HG03066 (cell line): ENCODE results near the gene EDA.

Experiments
- ATAC-seq: cut with Tn5 transposase; IDR thresholded peaks from one replicate; pipeline ENCODE4 v1.9.1; 2021; ENCODE audit warnings: low read depth; ENCODE audit not compliant: unreplicated experiment

The EDA gene

DNA sequence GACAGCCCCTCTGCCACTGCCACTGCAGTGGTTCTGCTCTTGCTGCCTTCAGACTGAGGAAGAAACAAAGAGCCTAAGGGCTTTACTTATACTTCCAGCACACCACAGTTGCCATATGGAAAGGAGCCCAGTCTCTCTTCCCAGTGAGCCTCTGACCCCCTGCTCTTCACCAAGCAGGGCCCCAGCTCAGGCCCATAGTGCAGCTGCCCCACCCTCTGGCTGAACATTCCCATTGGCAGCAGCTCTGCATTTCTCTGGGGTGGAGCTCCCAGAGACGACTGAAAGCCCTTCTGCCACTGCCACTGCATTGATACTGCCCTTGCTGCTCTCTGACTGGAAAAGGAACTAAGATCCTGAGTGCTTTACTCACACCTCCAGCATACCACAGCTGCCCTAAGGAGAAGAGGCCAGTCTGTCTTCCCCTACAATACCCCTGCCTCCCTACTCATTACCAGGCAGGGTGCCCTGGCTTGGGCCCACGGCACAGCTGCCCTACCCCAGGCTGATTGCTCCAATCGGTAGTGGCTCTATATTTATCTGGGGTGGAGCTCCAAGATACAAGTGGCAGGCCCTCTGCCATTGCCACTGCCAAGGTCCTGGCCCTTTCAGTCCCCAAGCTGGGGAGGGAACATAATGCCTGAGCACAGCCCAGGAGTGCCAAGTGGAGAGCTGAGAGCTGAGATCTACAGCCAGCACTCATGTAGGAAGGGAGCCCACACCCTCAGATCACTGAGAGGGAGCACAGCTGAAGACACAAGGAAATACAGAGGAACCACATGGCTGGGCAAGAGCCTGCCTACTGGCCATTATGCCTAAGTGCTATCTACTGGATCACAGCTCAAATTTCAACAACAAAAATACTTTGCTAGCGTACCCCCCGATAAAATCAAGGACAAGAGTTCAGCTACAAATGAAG, 397.8 kb downstream of the EDA start:
- no peak for ATAC-seq

- no peak for ATAC-seq
Observed at GRCh38 chrX:70016513-70016912, 400.6 kb downstream of the EDA start.

- no peak for ATAC-seq
Observed at GRCh38 chrX:70022616-70023015, 406.7 kb downstream of the EDA start.

DNA sequence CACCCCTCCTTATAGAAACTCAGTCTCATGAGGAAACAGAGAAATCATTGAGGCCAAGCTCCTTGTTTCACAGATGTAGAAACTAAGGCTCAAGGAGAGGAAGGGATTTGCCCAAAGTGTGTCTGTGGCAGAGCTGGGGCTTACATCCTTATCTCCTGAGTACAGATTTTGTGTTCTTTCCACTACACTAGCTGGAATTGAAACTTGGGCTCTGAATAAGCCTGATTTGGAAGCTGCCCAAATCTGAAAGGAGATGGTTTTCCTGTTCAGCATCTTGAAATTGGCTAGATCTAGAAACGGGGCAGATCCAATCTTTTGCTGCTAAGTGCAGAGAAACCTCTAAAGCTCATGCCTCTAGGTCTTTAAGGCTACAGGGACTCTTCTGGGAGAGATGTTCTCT, 409.6 kb downstream of the EDA start:
- ATAC-seq, result no peak

DNA sequence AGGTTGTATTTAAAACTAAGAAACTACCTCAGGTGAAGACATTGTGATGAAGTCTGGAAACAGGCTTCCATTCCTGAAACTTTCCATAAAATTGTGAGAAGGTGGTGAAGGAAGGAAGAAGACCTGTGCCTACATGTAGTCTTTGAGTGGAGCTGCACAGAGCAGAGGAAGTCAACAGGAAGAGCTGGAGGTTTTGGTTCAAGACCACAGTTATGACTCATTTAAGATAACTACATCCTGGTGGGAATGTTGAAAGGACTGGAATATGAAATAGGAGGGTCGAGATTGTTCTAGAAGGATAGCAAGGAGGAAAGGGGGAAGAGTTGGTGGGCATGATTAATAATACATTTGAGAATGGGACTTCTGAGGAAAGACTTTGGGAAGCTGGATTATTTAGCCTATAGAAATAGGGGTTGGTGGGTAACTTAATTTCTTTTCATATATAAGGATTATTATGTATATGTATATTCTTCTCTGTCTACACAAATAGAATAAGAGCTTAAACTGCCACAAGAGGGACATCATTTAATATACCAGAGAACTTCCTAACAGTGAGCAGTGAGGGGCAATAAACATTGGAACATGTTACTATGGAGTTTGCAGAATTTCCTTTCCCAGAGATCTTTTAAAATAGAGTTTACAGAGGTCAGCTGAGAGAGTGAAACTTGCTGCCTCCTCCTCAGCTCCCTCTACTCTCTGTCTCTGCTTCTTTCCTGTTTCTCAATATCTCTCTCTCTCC, 410.4 kb downstream of the EDA start:
- no peak for ATAC-seq

GRCh38 chrX:70026851-70027200, 410.9 kb downstream of the EDA start:
- ATAC-seq, result no peak

DNA sequence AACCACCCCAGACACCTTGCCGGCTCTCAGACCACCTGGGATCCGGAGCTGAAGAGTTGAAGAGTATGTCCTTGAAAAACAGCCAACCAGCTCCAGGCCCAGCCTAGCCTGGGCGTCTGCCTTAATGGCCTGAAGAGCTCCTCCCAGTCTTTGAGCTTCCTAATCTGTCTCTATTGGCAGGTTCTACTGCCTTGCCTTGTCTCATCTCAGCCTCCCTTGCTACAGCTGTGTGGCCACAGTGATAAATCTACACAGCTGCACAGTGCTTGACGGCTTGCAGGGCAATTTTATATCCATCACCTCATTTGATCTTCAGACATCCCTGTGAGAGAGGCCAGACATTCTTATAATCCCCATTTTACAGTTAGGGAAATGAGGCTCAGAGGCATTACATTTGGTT, 413.9 kb downstream of the EDA start:
- ATAC-seq, result no peak

- no peak for ATAC-seq
Observed at GRCh38 chrX:70030301-70030767, 414.4 kb downstream of the EDA start.

DNA sequence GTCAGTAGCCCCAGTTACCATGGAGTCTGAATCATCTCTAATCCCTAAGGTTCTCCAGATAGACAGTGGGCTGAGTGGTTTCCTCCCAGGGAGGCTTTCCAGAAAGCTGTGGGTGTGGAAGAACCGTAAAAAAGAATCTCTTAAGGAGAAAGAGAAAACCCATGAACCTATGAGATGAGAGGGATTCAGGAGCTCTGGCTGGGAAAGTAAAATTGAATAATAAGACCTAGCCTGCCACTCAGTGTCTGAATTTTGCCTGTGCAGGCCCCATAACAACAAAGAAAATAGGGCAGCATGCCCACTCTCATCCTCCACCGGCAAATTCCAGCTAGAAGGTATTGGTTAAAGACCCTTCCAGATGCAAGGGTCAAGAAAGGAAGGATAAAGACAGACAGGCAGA, 416.9 kb downstream of the EDA start:
- no peak for ATAC-seq

DNA sequence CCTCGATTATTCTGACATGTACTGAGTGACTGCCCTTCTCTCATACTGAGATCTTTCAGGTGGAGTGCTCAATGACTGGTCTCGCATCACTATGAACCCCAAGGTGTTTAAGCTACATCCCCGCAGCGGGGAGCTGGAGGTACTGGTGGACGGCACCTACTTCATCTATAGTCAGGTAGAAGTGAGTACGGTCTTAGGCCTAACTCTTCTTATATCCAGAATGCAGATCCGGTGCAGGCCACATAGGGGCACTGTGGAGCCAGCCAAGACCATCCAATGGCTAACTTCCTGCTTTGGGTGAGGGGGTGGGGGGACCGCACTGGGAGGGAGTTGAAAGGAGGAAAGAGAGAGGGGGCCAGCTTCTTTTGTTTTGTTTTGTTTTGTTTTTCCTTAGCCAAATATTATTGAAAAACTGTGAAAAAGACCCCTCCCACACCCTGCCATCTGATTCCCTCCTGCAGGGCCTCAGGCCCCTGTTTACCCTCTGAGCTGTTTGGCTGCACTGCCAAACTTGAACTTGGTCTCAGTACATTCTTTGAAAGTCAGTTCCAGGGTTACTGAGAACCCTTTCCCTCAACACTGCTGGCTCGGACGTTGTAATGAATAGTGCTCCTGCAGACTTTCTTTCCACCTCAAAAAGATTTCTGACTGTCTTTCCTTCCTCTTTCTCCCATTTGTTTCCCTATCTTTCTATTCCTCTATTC, 417.6 kb downstream of the EDA start:
- ATAC-seq, result no peak

- no peak for ATAC-seq
Observed at GRCh38 chrX:70034646-70035045, 418.7 kb downstream of the EDA start.

DNA sequence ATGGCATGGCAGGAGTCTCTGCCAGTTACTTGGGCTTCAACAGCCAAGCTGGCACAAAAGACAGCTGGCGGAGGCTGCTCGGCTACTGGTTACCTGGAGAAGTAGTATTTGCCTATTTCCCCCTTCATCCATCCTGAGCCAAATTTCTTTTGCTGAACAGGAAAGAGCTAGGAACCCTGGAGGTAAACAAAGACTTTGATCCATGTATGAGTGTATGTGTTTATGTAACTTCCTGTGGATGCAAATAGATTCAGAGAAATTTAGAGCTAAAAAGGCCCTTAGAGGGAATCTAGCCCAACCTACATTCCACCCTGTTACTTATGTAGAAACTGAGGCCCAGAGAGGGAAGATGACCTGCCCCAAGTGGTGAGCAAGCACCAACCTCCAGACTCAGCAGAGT, 422.6 kb downstream of the EDA start:
- no peak for ATAC-seq

DNA sequence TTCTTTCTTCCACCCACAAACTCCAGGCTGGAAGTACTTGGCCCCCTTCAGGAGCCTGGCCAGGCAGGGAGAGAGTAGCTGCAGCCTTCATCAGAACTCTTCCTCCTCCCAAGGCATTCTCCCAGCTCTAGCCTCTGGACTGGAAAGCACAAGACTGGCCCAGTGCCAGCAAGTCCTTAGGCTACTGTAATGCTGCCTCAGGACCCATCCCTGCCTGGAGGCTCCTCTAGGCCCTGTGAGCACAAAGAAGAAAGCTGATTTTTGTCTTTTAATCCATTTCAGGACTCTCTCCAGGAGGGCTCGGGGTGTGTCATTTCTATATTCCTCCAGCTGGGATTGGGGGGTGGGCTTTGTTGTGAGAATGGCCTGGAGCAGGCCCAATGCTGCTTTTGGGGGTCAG, 423.0 kb downstream of the EDA start:
- no peak for ATAC-seq

DNA sequence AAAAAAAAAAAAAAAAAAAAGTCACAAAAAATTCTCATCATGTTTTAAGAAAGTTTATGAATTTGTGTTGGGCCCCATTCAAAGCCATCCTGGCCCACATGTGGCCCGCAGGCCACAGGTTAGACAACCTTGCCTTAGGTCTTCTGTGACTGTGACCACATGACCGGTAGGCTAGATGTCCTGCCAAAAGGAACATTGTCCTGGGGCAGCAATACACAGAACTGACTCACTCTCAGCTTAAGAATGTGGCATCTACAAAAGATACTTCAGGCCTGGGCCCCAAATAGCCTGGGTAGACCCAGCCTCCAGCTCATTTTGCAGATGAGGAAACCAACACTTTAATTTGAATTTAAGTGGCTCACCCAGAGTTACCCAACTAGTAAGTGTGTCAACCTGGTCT, 423.8 kb downstream of the EDA start:
- no peak for ATAC-seq

DNA sequence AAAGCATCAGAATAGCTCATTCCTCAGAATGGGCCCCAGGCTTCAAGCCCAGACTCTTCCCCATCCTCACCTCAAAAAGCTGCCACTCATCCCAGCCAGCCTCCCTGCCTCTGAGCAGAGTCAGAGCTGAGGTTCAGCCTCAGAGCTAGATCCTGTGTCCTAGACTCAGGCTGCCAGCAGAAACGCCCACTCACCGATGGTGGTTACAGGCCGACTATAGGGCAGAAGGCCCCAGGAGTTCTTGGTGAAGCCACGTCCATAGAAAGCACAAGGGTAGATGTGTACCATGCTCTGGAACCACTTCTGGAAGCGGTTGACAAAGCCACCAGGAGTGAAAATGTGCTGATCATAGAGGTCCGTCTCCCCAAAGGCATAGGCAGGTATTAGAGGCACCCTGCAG, 426.1 kb downstream of the EDA start:
- ATAC-seq, result no peak

DNA sequence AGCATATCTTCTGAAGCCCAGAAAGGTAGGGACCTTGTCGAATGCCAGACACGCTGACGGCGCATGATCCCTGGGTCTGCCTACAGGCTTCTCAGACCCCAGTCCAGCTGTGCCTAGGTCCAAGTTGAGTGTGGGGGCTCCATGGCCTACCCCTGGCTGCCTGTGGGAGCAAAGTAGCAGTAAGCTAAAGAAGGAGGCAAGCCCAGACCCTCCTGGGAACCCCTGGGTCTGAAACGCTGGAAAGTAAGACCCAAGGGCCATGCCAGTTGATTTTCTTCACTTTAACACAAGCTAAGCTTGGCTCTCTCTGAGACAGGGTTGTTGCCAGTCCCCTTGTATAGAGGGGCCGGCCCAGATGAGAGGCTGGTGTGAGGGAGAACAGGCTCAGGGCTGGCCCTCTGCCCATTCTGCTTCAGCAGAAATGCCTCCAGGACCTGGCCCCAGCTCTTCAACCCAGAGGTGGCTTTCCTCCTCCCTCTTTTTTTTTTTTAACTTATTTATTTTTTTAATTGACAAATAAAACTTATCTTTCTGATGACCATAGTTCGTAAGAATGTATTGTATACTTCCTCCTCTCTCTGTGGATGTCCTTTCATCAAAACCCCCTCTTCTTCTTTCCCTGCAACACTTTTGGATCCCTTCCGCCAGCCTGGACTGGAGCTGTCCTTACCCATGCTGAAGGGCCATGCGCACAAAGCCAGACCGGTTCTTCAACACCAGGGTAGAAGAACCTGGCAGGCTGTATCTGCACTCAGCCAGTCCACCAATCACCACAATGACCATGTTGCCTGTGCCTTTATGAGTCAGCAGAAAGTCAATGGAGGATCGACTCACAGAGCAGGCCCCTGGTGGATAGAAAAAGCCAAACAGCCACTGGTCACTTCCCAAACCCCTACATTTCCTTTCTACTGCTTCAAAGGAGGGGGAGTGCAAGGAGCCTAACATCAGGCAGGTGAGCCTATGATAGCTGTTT, 426.8 kb downstream of the EDA start:
- ATAC-seq, result no peak

DNA sequence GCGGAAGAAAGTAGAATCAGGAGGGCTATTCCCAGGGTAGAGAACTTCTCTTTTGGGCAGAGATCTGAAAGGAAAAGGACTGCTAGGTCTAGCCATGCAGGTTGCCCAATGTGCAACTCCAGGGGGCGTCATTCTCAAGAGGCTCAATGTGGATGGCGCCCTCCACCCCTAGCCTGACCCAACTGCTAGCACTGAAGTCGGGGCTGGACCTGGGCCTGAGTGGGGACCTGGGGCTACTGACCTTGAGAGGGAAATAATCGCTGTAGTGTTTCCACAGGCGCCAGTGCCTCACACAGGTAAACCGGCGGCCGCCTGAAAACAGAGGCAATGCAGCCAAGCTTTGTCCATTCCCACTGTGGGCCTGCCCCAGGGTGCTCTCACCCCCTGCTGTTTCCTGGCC, 427.8 kb downstream of the EDA start:
- ATAC-seq, result no peak

GRCh38 chrX:70044541-70045245, 428.8 kb downstream of the EDA start:
- ATAC-seq, result no peak

- no peak for ATAC-seq
Observed at GRCh38 chrX:70046978-70047377, 431.1 kb downstream of the EDA start.

- ATAC-seq, result no peak
Observed at GRCh38 chrX:70049406-70049805, 433.5 kb downstream of the EDA start.
